Measurements from ENCODE around the gene DYNC1I1. TPM values are rescaled to one million over a fixed set of nuclear protein-coding genes. Genes with fewer than 3 reads are reported as not detected.

DYNC1I1 gene
- total and polyA plus RNA-seq, 2 of the 13 experiments (the other 11 are each of a cell fraction or from before 2014, with no cell fraction given), result not detected

- TF ChIP-seq SKIL (CRISPR knock-in tag; IDR thresholded peaks at IDR 0.05; ENCODE audit: borderline replicate concordance), result no peak
- TF ChIP-seq ZBTB43 (CRISPR knock-in tag; conservative IDR thresholded peaks at IDR 0.05), result no peak
Observed at GRCh38 chr7:96143495-96144259, 371.3 kb downstream of the DYNC1I1 start (continued).

GRCh38 chr7:96144260-96144526, 371.8 kb downstream of the DYNC1I1 start:
- H3K4me2 ChIP-seq (ENCODE audit: low read depth, low read length), result no peak overlapping the region
- intact Hi-C loops (cut with micrococcal nuclease; ENCODE audit: unreplicated experiment), result no loop called here
- no peaks in the 10 kb centered on the region for H3K4me1 ChIP-seq (ENCODE audit: insufficient read depth, low read length)
- no peaks in the 10 kb centered on the region for H3K79me2 ChIP-seq (ENCODE audit: insufficient read depth, low read length)
- FAIRE-seq (no peak), DNase-seq (ENCODE audit: low spot score) (no peak), ATAC-seq (no peak)
- no peaks in the 10 kb centered on the region for H4K20me1 ChIP-seq (ENCODE audit: insufficient read depth, low read length)
- H3K4me3 ChIP-seq (replicated peaks in 1 of 3; ENCODE audit: insufficient read depth in 1 of 3, low read depth in 2 of 3, low read length in 3 of 3), result no peak overlapping the region
- H3K36me3 ChIP-seq (replicated peaks in 1 of 2; ENCODE audit: control insufficient read depth in 1 of 2, insufficient read depth in 2 of 2, low read length in 2 of 2), result peaks cover 9 to 51% of the 10 kb centered on the region in 2 experiments
- H2AFZ ChIP-seq (ENCODE audit: low read length), result no peak overlapping the region
- TF ChIP-seq PHB2 (IDR thresholded peaks at IDR 0.05; ENCODE audit: partially characterized antibody) (no peak), ZNF780A (CRISPR knock-in tag; IDR thresholded peaks at IDR 0.05) (no peak)
- BruUV-seq (replicated peaks), result no TSS peak
- 94% methylated on average over 1 of the region's 1 CpG for WGBS (ENCODE audit: low lambda C conversion rate)
- no peaks in the 10 kb centered on the region for H3K27me3 ChIP-seq (ENCODE audit: control insufficient read depth in 1 of 2, insufficient read depth in 2 of 2, low read length in 2 of 2)
- no peak overlapping the region for H3K9ac ChIP-seq (ENCODE audit: insufficient read depth, low read depth, low read length)
- ChIA-PET CTCF (ENCODE audit: low intra/inter-chr PET ratio, low total read pairs) (no interaction called here), POLR2A (no interaction called here)
- no peak overlapping the region for H3K27ac ChIP-seq (ENCODE audit: extremely low read length, insufficient read depth, low read length)
- in situ Hi-C loops (cut with HindIII; ENCODE audit: extremely low pct_ligation_motif_present, low pct_unique_long_range_greater_than_20kb), result no loop called here
- H3K9me3 ChIP-seq (ENCODE audit: low read length), result no peaks in the 10 kb centered on the region

Other genes starting within 250 kb of the DYNC1I1 start
- not detected in 2 replicates for gene PDK4, start 176.0 kb upstream of the DYNC1I1 start, total RNA-seq (2016; rRNA removed; fragmentation: Illumina TruSeq; extraction: Trizol)
- 0.03 and 0.04 TPM in 2 replicates for gene PDK4, start 176.0 kb upstream of the DYNC1I1 start, polyA plus RNA-seq (2011; rRNA removed)

Data from HepG2 (cell line).